Putamen (tissue), 1 donor: ENCODE results near the gene PRSS56.
"Not testable (repeated sequence)": the region's sequence is repeated elsewhere in the genome, so short reads cannot be mapped to it uniquely, and the experiment has no call there.

Experiments
- DNase-seq: peaks from one replicate; pipeline ENCODE4 v3.0.0-alpha.2; 2016; ENCODE audit warnings: low spot score

Gene PRSS56

GRCh38 chr2:232541961-232542714 is 21.9 kb downstream of the PRSS56 start:
- no peak for DNase-seq

GRCh38 chr2:232542715-232543467 is 22.7 kb downstream of the PRSS56 start:
- no peak for DNase-seq

- no peak for DNase-seq
Observed at GRCh38 chr2:232543491-232543890, 23.3 kb downstream of the PRSS56 start.

GRCh38 chr2:232543928-232544631 is 23.9 kb downstream of the PRSS56 start:
- DNase-seq = no peak

GRCh38 chr2:232544674-232545073 is 24.5 kb downstream of the PRSS56 start:
- no peak for DNase-seq

- no peak for DNase-seq
Observed at GRCh38 chr2:232545511-232546375, 25.6 kb downstream of the PRSS56 start.

GRCh38 chr2:232547991-232548390 is 27.8 kb downstream of the PRSS56 start:
- no peak for DNase-seq

GRCh38 chr2:232549655-232550353 is 29.6 kb downstream of the PRSS56 start:
- no peak for DNase-seq

- peak; percentile 94 for DNase-seq
Observed at GRCh38 chr2:232550354-232551249, 30.4 kb downstream of the PRSS56 start, which contains the start of the genes EIF4E2 and TIGD1. Gene EIF4E2 (plus strand): TSS chr2:232550689. CDS start chr2:232550725, 36 bp downstream. Gene TIGD1 (minus strand): TSS chr2:232550557. CDS start chr2:232549882, 675 bp downstream.

- no peak for DNase-seq
Observed at GRCh38 chr2:232551250-232551638, 31.1 kb downstream of the PRSS56 start.

GRCh38 chr2:232551776-232552175 is 31.6 kb downstream of the PRSS56 start:
- no peak for DNase-seq

- no peak for DNase-seq
Observed at GRCh38 chr2:232556426-232556825, 36.2 kb downstream of the PRSS56 start.

GRCh38 chr2:232562515-232563151 is 42.4 kb downstream of the PRSS56 start:
- no peak for DNase-seq

- no peak for DNase-seq
Observed at GRCh38 chr2:232563580-232563979, 43.4 kb downstream of the PRSS56 start.

GRCh38 chr2:232567721-232568120 is 47.5 kb downstream of the PRSS56 start:
- DNase-seq = no peak

GRCh38 chr2:232568161-232568560 is 48.0 kb downstream of the PRSS56 start:
- no peak for DNase-seq

- DNase-seq = no peak
Observed at GRCh38 chr2:232569541-232569940, 49.4 kb downstream of the PRSS56 start.

- not testable (repeated sequence) for DNase-seq
Observed at GRCh38 chr2:232570481-232570880, 50.3 kb downstream of the PRSS56 start.

- no peak for DNase-seq
Observed at GRCh38 chr2:232571026-232571474, 50.9 kb downstream of the PRSS56 start.
